Tibial nerve (tissue), 3 donors: ENCODE results near the gene UBR4.

ENCODE experiments used
- POLR2A ChIP-seq, 2 donors: fragments of 450-650 bp; IDR thresholded peaks; one replicate each; pipeline ENCODE4 v1.6.1; 2017; ENCODE audit warnings: antibody characterized with exemption in 2 of 2, mild to moderate bottlenecking in 2 of 2, moderate library complexity in 2 of 2
- TF ChIP-seq, protein P1 (sequence below), 5 experiments: fragments of 200-600 bp in 3 of 5; fragments of 450-650 bp in 2 of 5; sonication (generic) in 3 of 5; IDR thresholded peaks; one replicate each; pipeline ENCODE4 v1.5.1; 2016 to 2019; ENCODE audit warnings: antibody characterized with exemption in 5 of 5, mild to moderate bottlenecking in 3 of 5, moderate library complexity in 2 of 5

DNA sequence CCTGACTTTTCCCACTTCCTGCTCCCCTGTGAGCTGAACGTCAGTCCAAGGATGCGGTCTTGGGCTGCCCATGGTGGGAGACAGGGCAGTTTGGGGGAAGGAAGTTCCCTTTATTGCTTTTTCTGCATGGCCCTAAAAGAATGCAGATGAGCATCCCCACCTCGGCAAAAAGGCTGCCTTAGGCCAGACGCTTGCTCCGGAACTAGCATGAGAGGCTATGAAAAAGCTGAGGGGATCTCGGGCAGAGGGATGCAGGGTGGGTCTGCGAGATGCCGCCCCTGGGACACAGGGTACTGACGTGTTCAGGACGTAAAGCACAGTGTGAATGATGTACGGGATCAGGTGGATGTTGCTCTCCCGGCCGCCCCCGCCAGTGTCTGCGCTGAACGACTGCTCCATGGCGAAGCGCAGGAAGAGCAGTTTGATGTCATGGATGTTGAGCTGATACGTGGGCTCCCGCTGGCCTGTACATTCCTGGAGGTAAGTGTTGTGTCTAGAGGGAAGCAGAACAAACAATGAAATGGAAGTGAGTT lies 125.8 kb downstream of the UBR4 start:
- TF ChIP-seq POLR2A (IDR thresholded peaks at IDR 0.05): no peak
- TF ChIP-seq, protein P1, sequence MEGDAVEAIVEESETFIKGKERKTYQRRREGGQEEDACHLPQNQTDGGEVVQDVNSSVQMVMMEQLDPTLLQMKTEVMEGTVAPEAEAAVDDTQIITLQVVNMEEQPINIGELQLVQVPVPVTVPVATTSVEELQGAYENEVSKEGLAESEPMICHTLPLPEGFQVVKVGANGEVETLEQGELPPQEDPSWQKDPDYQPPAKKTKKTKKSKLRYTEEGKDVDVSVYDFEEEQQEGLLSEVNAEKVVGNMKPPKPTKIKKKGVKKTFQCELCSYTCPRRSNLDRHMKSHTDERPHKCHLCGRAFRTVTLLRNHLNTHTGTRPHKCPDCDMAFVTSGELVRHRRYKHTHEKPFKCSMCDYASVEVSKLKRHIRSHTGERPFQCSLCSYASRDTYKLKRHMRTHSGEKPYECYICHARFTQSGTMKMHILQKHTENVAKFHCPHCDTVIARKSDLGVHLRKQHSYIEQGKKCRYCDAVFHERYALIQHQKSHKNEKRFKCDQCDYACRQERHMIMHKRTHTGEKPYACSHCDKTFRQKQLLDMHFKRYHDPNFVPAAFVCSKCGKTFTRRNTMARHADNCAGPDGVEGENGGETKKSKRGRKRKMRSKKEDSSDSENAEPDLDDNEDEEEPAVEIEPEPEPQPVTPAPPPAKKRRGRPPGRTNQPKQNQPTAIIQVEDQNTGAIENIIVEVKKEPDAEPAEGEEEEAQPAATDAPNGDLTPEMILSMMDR (IDR thresholded peaks at IDR 0.05): no peak
